Peyer's patch (tissue), 4 donors: Measurements from ENCODE around the gene PATJ. TPM values are rescaled to one million over a fixed set of nuclear protein-coding genes. Genes with fewer than 3 reads are reported as not detected.

Experiments
- DNase-seq, 3 donors: peaks; one replicate each; pipeline ENCODE4 v3.0.0-alpha.2; 2017 to 2019
- H3K27ac ChIP-seq, 4 donors: fragments of 200-600 bp; sonication (generic); one replicate each; pipeline ENCODE4 v1.5.1; 2016 to 2019
- H3K27me3 ChIP-seq, 2 donors: fragments of 200-600 bp; sonication (generic); one replicate each; pipeline ENCODE4 v1.5.1; 2019
- H3K36me3 ChIP-seq, 3 donors: fragments of 200-600 bp; sonication (generic); one replicate each; pipeline ENCODE4 v1.5.1; 2016 to 2019
- H3K4me1 ChIP-seq, 4 donors: fragments of 200-600 bp; sonication (generic); one replicate each; pipeline ENCODE4 v1.5.1; 2016 to 2019
- H3K4me3 ChIP-seq, 4 donors: fragments of 200-600 bp; sonication (generic); 1 replicate in 3 of 4; 2 replicates in 1 of 4; pipeline ENCODE4 v1.5.1; 2016 to 2019; ENCODE audit warnings: mild to moderate bottlenecking in 1 of 4
- H3K9me3 ChIP-seq, 4 donors: fragments of 200-600 bp; sonication (generic); one replicate each; pipeline ENCODE4 v1.5.1; 2016 to 2019; ENCODE audit warnings: mild to moderate bottlenecking in 1 of 4
- CTCF ChIP-seq, 6 experiments: fragments of 450-650 bp in 4 of 6; fragments of 200-600 bp in 2 of 6; sonication (generic) in 1 of 6; IDR thresholded peaks; one replicate each; pipeline ENCODE4 v1.5.1; 2017 to 2019; ENCODE audit warnings: antibody characterized with exemption in 6 of 6, mild to moderate bottlenecking in 3 of 6, moderate library complexity in 1 of 6
- POLR2A ChIP-seq, 2 donors: fragments of 450-650 bp; IDR thresholded peaks; one replicate each; pipeline ENCODE4 v1.5.1; 2017; ENCODE audit warnings: antibody characterized with exemption in 2 of 2, mild to moderate bottlenecking in 2 of 2, moderate library complexity in 2 of 2
- total RNA-seq, 4 donors: library from RNA; depleted of rRNA; stranded (reverse); fragments of >200 nt; gene quantifications; one replicate each; pipeline ENCODE4 v1.1.0, GENCODE V29; 2016

Gene PATJ
- total RNA-seq, 4 donors from 2014 or later = 142 to 153 (median 153) TPM

- TF ChIP-seq CTCF (IDR thresholded peaks at IDR 0.05) (no peak), POLR2A (IDR thresholded peaks at IDR 0.05) (no peak)
- DNase-seq = no peak
- H3K27me3 ChIP-seq = no peaks in the 10 kb centered on the region
- no peak overlapping the region for H3K27ac ChIP-seq
- H3K4me3 ChIP-seq = no peak overlapping the region
- no peaks in the 10 kb centered on the region for H3K9me3 ChIP-seq
- H3K4me1 ChIP-seq = no peaks in the 10 kb centered on the region
- H3K36me3 ChIP-seq = no peaks in the 10 kb centered on the region
Observed at GRCh38 chr1:61952675-61953074, 210.4 kb downstream of the PATJ start.

GRCh38 chr1:61953076-61953789 lies 211.0 kb downstream of the PATJ start:
- no peak overlapping the region for H3K27ac ChIP-seq
- H3K4me1 ChIP-seq = no peaks in the 10 kb centered on the region
- TF ChIP-seq POLR2A (IDR thresholded peaks at IDR 0.05) = no peak
- no peak for TF ChIP-seq CTCF (IDR thresholded peaks at IDR 0.05)
- DNase-seq = no peak
- H3K36me3 ChIP-seq = no peaks in the 10 kb centered on the region
- H3K9me3 ChIP-seq = no peaks in the 10 kb centered on the region
- no peaks in the 10 kb centered on the region for H3K27me3 ChIP-seq
- H3K4me3 ChIP-seq = no peak overlapping the region

- Histone ChIP-seq H3K27ac (no peak overlapping the region), H3K27me3 (no peaks in the 10 kb centered on the region), H3K4me3 (no peak overlapping the region), H3K9me3 (no peaks in the 10 kb centered on the region), H3K36me3 (no peaks in the 10 kb centered on the region), H3K4me1 (no peaks in the 10 kb centered on the region)
- no peak for DNase-seq
- TF ChIP-seq CTCF (IDR thresholded peaks at IDR 0.05) (no peak), POLR2A (IDR thresholded peaks at IDR 0.05) (no peak)
Observed at GRCh38 chr1:61953790-61954150, 211.5 kb downstream of the PATJ start.

- no peaks in the 10 kb centered on the region for H3K27me3 ChIP-seq
- no peak overlapping the region for H3K27ac ChIP-seq
- TF ChIP-seq POLR2A (IDR thresholded peaks at IDR 0.05) = no peak
- TF ChIP-seq CTCF (IDR thresholded peaks at IDR 0.05) = no peak
- no peak overlapping the region for H3K4me3 ChIP-seq
- H3K36me3 ChIP-seq = no peaks in the 10 kb centered on the region
- H3K4me1 ChIP-seq = no peaks in the 10 kb centered on the region
- no peaks in the 10 kb centered on the region for H3K9me3 ChIP-seq
- no peak for DNase-seq
Observed at GRCh38 chr1:61955261-61955660, 213.0 kb downstream of the PATJ start.

GRCh38 chr1:61956016-61956645 lies 213.9 kb downstream of the PATJ start:
- H3K27me3 ChIP-seq = no peaks in the 10 kb centered on the region
- H3K4me1 ChIP-seq = no peaks in the 10 kb centered on the region
- H3K9me3 ChIP-seq = no peaks in the 10 kb centered on the region
- no peak for DNase-seq
- TF ChIP-seq POLR2A (IDR thresholded peaks at IDR 0.05) (no peak), CTCF (IDR thresholded peaks at IDR 0.05) (no peak)
- no peaks in the 10 kb centered on the region for H3K36me3 ChIP-seq
- no peak overlapping the region for H3K4me3 ChIP-seq
- H3K27ac ChIP-seq = no peak overlapping the region
